ENCODE measurements around the gene MAP3K5.

GRCh38 chr6:136725124-136725523 is 67.2 kb downstream of the MAP3K5 start:
- TF ChIP-seq CTCF (IDR thresholded peaks at IDR 0.05) (no peak), SIN3A (IDR thresholded peaks at IDR 0.05; ENCODE audit: borderline replicate concordance, insufficient read depth, low read depth, low read length) (no peak), REST (IDR thresholded peaks at IDR 0.05; ENCODE audit: insufficient read depth in 1 of 2, low read depth in 2 of 2, low read length in 1 of 2) (no peak), POLR2AphosphoS5 (IDR thresholded peaks at IDR 0.05; ENCODE audit: low read depth, low read length) (no peak), TCF7L2 (IDR thresholded peaks at IDR 0.05; ENCODE audit: low read depth, low read length) (no peak)

All from Panc1 (cell line).